Inferior parietal cortex (tissue), 1 donor: ENCODE measurements around the gene LGALS12.

Source experiments
- DNase-seq: peaks from one replicate; pipeline ENCODE4 v3.0.0-alpha.2; 2016; ENCODE audit errors: extremely low spot score

LGALS12 gene

GRCh38 chr11:63505857-63506528, at the start of gene LGALS12:
Gene LGALS12, plus strand, starts transcription at chr11:63506084. Its CDS starts 375 bp downstream, at chr11:63506459.
- DNase-seq = no peak

DNA sequence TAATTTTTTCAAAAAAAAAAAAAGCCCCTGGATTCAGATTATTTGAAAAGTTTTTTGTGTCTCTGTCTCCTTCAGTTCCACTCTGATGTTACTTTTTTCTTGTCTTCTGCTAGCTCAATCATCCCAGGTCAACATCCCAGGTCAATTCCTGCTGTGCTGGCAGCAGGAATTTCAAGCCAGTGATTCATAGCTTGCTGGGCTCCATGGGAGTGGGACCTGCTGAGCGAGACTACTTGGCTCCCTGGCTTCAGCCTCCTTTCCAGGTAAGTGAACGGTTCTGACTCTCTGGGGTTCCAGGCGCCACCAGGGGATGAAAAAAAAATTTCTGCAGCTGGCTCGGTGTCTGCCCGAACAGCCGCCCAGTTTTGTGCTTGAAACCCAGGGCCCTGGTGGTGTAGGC, 46.3 kb upstream of the LGALS12 start:
- DNase-seq = no peak

GRCh38 chr11:63462137-63462536, 43.7 kb upstream of the LGALS12 start:
- DNase-seq = no peak

DNA sequence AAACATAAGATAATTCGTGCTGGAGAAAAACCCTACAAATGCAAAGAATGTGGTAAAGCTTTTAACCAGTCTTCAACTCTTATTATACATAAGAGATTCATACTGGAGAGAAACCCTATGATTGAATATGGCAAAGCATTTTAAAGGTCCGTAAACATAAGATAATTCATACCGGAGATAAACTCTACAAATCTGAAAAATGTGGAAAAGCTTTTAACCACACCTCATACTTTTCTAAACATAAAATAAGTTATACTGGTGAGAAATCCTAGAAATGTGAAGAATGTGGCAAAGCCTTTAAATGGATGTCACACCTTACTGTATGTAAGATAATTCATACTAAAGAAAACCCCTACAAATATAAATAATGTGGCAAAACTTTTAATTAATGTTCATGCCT, 35.6 kb upstream of the LGALS12 start:
- no peak for DNase-seq

DNA sequence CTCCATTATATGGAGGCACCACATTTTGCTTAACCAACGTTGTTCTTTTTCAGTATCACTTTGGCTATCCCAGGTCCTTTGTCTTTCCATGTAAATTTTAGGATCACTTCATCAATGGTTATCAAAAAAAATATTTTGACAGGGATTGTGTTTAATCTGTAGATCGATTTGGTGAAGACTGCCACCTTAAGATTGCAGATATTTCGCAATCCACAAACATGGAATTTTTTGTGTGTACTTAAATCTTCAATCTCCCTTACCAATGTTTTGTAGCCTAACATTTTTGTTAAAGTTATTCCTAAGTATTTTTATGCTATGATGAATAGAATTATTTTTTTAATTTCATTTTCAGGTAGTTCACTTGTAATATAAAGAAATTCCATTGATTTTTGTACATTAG, 33.5 kb upstream of the LGALS12 start:
- no peak for DNase-seq

DNA sequence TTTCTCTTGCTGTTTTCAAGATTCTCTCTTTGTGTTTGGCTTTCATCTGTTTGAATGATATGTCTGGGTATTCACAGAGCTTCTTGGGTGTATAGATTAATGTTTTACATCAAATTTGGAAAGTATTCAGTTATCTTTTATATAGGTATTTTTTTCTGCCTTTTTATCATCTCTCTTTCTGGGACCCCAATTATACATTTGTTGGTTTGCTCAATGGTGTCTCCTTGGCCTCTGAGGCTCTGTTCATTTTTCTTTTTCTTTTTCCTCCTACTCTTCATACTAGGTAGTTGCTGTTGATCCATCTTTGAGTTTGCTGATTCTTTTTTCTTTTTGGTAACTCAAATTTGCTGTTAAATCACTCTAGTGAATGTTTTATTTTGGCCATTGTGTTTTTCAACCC, 29.3 kb upstream of the LGALS12 start:
- DNase-seq = no peak

- peak; percentile 88 for DNase-seq
Measured at GRCh38 chr11:63478896-63479295, 27.0 kb upstream of the LGALS12 start.

GRCh38 chr11:63480039-63480438, 25.8 kb upstream of the LGALS12 start:
- DNase-seq = no peak

- DNase-seq = no peak
Measured at GRCh38 chr11:63485777-63486176, 20.1 kb upstream of the LGALS12 start.

DNA sequence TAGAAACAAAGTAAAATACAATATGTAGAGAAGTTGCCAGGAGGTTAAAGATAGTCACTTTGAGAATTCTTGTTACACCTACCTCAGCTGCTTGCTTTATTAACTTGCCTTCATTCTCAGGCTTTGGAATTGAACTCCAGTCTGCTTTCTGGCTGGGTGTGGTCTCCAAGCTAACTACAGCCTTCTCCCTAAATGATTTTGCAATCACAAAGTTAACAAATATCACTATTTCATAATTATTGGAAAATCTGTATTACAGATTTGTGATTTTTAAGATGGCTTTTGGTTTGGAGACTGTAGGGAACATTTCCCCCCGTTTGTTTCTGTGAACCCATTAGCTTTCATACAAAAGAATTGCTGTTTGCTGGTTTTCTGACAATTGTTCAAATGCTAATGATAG, 17.1 kb upstream of the LGALS12 start:
- no peak for DNase-seq

- DNase-seq = no peak
Measured at GRCh38 chr11:63489879-63490278, 16.0 kb upstream of the LGALS12 start.

DNA sequence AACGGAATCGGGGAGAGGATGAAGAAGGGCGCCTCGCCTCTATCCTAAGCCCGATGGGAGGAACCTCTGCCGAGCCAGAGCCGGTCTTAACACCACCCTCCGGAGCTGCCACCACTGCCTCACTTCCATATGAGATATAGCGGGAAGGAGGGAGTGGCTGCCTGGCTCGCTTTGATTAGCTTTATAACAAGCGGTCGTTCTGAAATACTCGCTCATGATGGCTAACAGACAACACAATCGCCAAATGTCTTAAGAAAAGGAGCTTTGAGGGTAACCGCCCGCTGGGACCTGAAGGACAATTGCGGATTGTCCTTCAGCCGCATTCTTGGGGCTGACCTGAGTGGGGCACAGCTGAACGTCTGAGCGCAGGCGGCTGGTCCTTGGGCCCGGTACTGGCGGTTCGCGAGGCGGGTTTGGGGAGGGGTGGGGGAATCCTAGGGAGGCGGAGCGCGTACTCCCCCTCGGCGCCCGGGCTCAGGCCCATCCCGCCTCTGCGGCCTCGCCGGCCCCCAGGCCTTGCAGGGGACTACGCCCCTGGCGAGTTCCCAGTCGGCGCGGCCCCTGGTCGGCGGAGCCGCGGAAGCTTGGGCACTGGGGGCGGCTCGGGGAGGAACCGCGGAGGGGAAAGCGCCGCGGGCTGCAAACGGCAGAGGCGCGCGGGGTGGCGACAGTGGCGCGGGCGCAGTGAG, 15.2 kb upstream of the LGALS12 start, which contains the start of gene PLAAT5:
PLAAT5 (minus strand) TSS at position 617 of the 689 bp plus-strand sequence; CDS start at position 484, 133 bp downstream.
- DNase-seq = peak; percentile 55

DNA sequence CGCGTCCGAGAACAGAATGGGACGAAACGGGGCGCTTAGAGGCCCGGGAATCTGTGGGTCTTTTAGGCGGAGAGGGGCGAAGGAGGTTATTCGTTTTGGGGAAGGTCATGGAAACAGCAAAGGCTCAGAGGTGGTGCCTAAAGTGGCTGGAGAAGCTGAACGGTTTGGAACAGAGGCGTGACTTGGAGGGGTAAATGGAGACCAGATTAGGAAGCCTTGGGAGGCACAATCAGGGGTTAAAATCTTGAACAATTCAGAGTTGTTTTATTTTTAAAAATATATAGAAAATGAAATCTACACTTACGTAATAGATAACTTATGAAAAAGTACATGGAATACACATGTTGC, 14.7 kb upstream of the LGALS12 start:
- no peak for DNase-seq

DNA sequence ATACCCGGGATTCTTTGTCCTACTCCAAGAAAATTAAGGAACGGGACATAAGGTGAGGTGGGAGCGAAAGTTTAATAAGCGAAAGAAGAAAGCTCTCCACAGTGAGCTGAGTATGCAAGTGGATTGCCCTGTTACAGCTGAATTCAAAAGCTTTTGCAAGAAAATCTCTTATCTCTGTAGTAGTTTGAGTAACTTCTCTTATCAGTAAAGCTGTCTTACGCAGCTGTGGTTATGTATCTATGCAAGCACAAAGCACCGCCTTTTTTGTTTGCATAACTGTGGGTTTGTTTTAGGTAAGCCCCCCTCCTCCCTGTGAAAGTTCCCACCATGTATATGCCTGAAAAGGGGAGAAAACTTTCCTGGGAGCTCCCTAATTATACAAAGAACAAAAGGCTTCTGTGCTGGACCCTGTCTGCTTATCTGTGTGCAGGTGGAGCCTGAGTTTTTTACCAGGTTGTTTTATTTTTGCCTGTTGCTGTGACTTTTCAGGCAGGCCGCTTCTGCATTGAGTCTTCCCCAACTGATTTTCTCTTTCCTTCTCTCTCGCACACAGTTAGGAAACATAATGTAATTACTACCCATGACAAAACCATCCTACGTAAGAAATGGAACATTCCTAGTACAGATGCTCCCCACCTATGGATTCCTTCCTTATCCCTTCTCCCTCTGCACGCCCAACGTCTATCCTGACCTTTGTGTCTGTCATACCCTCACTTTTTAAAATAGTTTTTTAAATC, 14.1 kb upstream of the LGALS12 start:
- DNase-seq = no peak

- DNase-seq = no peak
Measured at GRCh38 chr11:63492441-63492840, 13.4 kb upstream of the LGALS12 start.

- no peak for DNase-seq
Measured at GRCh38 chr11:63493127-63493526, 12.8 kb upstream of the LGALS12 start.

GRCh38 chr11:63494975-63495374, 10.9 kb upstream of the LGALS12 start:
- DNase-seq = no peak

GRCh38 chr11:63499874-63500273, 6.0 kb upstream of the LGALS12 start:
- DNase-seq = no peak

DNA sequence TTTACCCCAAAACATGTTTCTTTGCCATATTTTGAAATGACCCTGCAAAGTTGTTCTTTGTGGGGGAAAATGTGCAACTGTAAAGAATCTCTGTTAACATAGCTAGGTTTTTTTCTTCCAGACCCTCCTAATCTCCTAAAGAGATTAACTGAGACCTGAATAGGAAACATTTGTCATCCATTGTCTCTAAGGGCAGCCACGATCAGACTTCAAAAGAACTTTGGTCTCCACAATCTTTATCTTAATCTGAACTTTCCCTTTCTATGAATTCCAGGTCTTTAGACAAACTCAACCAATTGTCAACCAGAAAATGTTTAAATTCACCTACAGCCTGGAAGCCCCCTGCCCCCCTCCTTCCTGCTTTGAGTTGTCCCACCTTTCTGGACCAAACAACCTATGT, 4.6 kb upstream of the LGALS12 start:
- DNase-seq = no peak

DNA sequence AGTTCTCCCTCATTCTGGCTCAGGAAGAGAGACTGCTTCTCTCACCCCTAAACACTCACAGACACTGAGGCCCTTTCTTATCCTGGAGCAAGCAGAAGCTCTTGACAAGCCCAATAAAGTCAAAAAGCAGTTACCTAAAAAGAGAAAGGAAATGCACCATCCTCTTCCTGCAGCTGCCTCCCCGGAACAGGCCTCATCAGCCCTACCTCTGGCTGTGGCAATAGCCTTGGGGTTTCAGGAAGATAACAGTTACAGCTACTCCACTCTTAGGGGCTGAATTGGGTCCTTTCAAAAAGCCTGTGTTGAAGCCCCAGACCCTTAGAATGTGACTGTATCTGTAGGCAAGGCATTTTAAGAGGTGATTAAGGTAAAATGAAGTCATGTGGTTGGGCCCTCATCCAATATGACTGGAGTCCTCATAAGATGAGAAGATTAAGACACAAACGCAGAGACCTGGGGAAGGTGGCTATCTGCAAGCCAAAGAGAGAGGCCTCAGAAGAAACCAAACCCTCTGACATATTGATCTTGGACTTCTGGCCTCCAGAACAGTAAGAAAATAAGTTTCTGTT, 3.5 kb upstream of the LGALS12 start:
- DNase-seq = no peak

DNA sequence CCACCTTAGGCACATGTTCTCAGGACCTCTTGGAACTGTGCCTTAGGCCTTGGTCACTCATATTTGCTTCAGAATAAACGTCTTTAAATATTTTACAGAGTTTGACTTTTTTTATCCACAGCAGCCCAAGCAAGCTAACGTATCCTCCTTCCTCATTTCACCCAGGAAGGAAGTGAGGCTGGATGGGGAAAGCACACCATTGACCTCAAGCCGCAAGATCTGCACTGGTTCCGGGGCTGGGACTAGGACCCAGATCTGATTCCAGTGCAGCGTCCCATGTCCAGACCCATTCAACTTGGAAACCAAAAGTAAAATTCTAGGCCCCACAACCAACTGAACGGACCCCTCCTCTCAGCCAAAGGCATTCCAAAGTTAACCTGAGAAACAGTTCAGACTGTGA, 2.4 kb upstream of the LGALS12 start:
- no peak for DNase-seq

- no peak for DNase-seq
Measured at GRCh38 chr11:63504054-63504453, 1.8 kb upstream of the LGALS12 start.
